WERI-Rb-1 (cell line): ENCODE measurements around the gene DPP8.

ENCODE experiments used
- DNase-seq: peaks from one replicate; pipeline ENCODE4 v3.0.0-alpha.2; 2020
- H3K27ac ChIP-seq: fragments of 250-450 bp; sonication (Bioruptor Pico); 2 replicates; pipeline ENCODE4 v1.5.1; 2020; ENCODE audit warnings: mild to moderate bottlenecking, moderate library complexity
- H3K27me3 ChIP-seq: fragments of 250-450 bp; sonication (Bioruptor Pico); 2 replicates; pipeline ENCODE4 v1.5.1; 2021; ENCODE audit warnings: mild to moderate bottlenecking, low read depth, moderate library complexity; ENCODE audit not compliant: insufficient read depth, severe bottlenecking
- H3K36me3 ChIP-seq: fragments of 250-450 bp; sonication (Bioruptor Pico); 2 replicates; pipeline ENCODE4 v1.5.1; 2020; ENCODE audit warnings: mild to moderate bottlenecking, moderate library complexity
- H3K4me3 ChIP-seq: 2 replicates; pipeline ENCODE4 v1.5.1; 2011; ENCODE audit warnings: low read depth, mild to moderate bottlenecking, control low read depth, low read length
- H3K9me3 ChIP-seq: fragments of 250-450 bp; sonication (Bioruptor Pico); 2 replicates; pipeline ENCODE4 v1.5.1; 2021; ENCODE audit warnings: mild to moderate bottlenecking, moderate library complexity; ENCODE audit not compliant: severe bottlenecking
- CTCF ChIP-seq: IDR thresholded peaks from 2 replicates; pipeline ENCODE4 v1.5.1; 2011; ENCODE audit warnings: low read depth, mild to moderate bottlenecking, control low read depth, inconsistent platforms, low read length

DPP8 gene

GRCh38 chr15:65421360-65422215 lies 95.9 kb downstream of the DPP8 start:
- peak; percentile 99 for DNase-seq
- H3K27ac ChIP-seq: peak overlapping the region; percentile 98
- H3K27me3 ChIP-seq: no peaks in the 10 kb centered on the region
- no peak for TF ChIP-seq CTCF
- no peaks in the 10 kb centered on the region for H3K36me3 ChIP-seq
- no peaks in the 10 kb centered on the region for H3K9me3 ChIP-seq
- peak overlapping the region; percentile 85 for H3K4me3 ChIP-seq

GRCh38 chr15:65420975-65421359 lies 96.5 kb downstream of the DPP8 start:
- TF ChIP-seq CTCF: no peak
- Histone ChIP-seq H3K27ac (peak overlapping the region; percentile 98), H3K9me3 (no peaks in the 10 kb centered on the region), H3K36me3 (no peaks in the 10 kb centered on the region), H3K4me3 (peak overlapping the region; percentile 57), H3K27me3 (no peaks in the 10 kb centered on the region)
- no peak for DNase-seq

GRCh38 chr15:65418596-65418995 lies 98.9 kb downstream of the DPP8 start:
- Histone ChIP-seq H3K27me3 (no peaks in the 10 kb centered on the region), H3K36me3 (no peaks in the 10 kb centered on the region; the same call in 1 of the 2 replicates), H3K27ac (no peak overlapping the region), H3K4me3 (no peak overlapping the region), H3K9me3 (no peaks in the 10 kb centered on the region)
- DNase-seq: no peak
- TF ChIP-seq CTCF: no peak

- Histone ChIP-seq H3K36me3 (no peaks in the 10 kb centered on the region; the same call in 1 of the 2 replicates), H3K4me3 (peak overlapping the region; percentile 27), H3K9me3 (no peaks in the 10 kb centered on the region), H3K27me3 (no peaks in the 10 kb centered on the region), H3K27ac (peak overlapping the region; percentile 91)
- no peak for TF ChIP-seq CTCF
- DNase-seq: peak; percentile 81
Measured at GRCh38 chr15:65416845-65417416, 100.6 kb downstream of the DPP8 start.

- 0 out of 2 replicates have a peak, but pooled peaks have one; percentile 3 for TF ChIP-seq CTCF
- Histone ChIP-seq H3K27ac (peak overlapping the region; percentile 86), H3K36me3 (no peaks in the 10 kb centered on the region; the same call in 1 of the 2 replicates), H3K27me3 (no peaks in the 10 kb centered on the region), H3K9me3 (no peaks in the 10 kb centered on the region), H3K4me3 (peak overlapping the region; percentile 16; the same call in 1 of the 2 replicates)
- DNase-seq: peak; percentile 86
Measured at GRCh38 chr15:65414841-65415621, 102.5 kb downstream of the DPP8 start.
